ENCODE data around the gene CERS5.

CERS5 gene

DNA sequence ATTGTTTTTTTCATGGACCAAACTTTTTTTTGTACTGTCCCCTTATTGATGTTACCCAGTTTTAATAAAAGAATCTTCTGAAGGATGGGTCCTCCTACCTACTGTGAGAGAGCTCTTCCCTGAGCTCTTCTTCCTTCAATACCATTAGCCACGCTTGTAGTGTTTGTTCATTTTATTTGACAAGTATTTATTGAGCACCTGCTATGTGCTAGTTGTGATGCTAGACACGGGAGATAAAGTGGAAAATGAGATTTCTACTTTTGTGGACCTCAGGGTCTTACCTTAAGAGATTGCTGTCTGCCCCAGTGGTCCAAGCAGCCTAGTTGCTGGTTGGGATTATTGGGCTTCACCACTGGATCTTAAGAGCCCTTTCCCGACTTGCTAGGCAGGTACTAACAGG, 66.6 kb downstream of the CERS5 start:
- H3K27ac ChIP-seq (ENCODE audit: low read depth, low read length) = no peak overlapping the region
- H3K4me1 ChIP-seq (ENCODE audit: control insufficient read depth in 1 of 2, insufficient read depth in 2 of 2, low read length in 2 of 2) = peaks cover 23 to 34% of the 10 kb centered on the region in 2 donors
- H3K27me3 ChIP-seq (ENCODE audit: control insufficient read depth in 1 of 2, insufficient read depth in 2 of 2, low read length in 2 of 2) = no peaks in the 10 kb centered on the region
- no peaks in the 10 kb centered on the region for H3K9me3 ChIP-seq (ENCODE audit: control insufficient read depth in 1 of 2, low read length in 2 of 2)
- peaks cover 29 to 45% of the 10 kb centered on the region in 2 donors for H3K36me3 ChIP-seq (ENCODE audit: control insufficient read depth in 1 of 2, insufficient read depth in 2 of 2, low read length in 2 of 2)
- no peak overlapping the region for H3K4me3 ChIP-seq (ENCODE audit: low read depth in 1 of 2, low read length in 2 of 2)
- no peak overlapping the region for H3K9ac ChIP-seq (ENCODE audit: low read depth in 1 of 2, low read length in 2 of 2)

- Histone ChIP-seq H3K4me1 (ENCODE audit: control insufficient read depth in 1 of 2, insufficient read depth in 2 of 2, low read length in 2 of 2) (peaks cover 15 to 23% of the 10 kb centered on the region in 2 donors), H3K9me3 (ENCODE audit: control insufficient read depth in 1 of 2, low read length in 2 of 2) (no peaks in the 10 kb centered on the region), H3K27me3 (ENCODE audit: control insufficient read depth in 1 of 2, insufficient read depth in 2 of 2, low read length in 2 of 2) (no peaks in the 10 kb centered on the region), H3K36me3 (ENCODE audit: control insufficient read depth in 1 of 2, insufficient read depth in 2 of 2, low read length in 2 of 2) (peaks cover 33 to 56% of the 10 kb centered on the region in 2 donors), H3K27ac (ENCODE audit: low read depth, low read length) (no peak overlapping the region), H3K9ac (ENCODE audit: low read depth in 1 of 2, low read length in 2 of 2) (no peak overlapping the region), H3K4me3 (ENCODE audit: low read depth in 1 of 2, low read length in 2 of 2) (no peak overlapping the region)
These were observed 67.7 kb downstream of the CERS5 start for GRCh38 chr12:50099302-50100008.

DNA sequence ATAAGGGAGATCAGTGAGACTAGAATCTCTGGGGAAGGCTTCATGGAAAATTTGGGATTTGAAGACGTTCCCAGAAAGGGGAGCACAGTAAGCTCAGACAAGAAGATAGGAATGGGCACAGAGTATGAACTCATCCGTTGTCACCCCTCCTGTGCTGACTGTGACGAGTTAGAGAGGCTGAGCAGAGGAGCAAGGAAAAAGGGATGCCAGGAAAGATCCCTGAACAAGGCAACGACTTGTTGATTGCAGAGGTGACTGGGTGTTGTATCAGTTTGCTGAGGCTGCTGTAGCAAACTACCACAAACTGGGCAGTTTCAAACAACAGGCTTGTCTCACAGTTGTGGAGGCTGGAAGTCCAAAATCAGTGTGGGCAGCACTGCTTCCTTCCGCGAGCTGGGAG, 69.2 kb downstream of the CERS5 start:
- no peaks in the 10 kb centered on the region for H3K27me3 ChIP-seq (ENCODE audit: control insufficient read depth in 1 of 2, insufficient read depth in 2 of 2, low read length in 2 of 2)
- H3K4me3 ChIP-seq (ENCODE audit: low read depth in 1 of 2, low read length in 2 of 2) = no peak overlapping the region
- peaks cover 37 to 68% of the 10 kb centered on the region in 2 donors for H3K36me3 ChIP-seq (ENCODE audit: control insufficient read depth in 1 of 2, insufficient read depth in 2 of 2, low read length in 2 of 2)
- no peak overlapping the region for H3K9ac ChIP-seq (ENCODE audit: low read depth in 1 of 2, low read length in 2 of 2)
- peaks cover 5 to 13% of the 10 kb centered on the region in 2 donors for H3K4me1 ChIP-seq (ENCODE audit: control insufficient read depth in 1 of 2, insufficient read depth in 2 of 2, low read length in 2 of 2)
- no peaks in the 10 kb centered on the region for H3K9me3 ChIP-seq (ENCODE audit: control insufficient read depth in 1 of 2, low read length in 2 of 2)
- H3K27ac ChIP-seq (ENCODE audit: low read depth, low read length) = no peak overlapping the region

DNA sequence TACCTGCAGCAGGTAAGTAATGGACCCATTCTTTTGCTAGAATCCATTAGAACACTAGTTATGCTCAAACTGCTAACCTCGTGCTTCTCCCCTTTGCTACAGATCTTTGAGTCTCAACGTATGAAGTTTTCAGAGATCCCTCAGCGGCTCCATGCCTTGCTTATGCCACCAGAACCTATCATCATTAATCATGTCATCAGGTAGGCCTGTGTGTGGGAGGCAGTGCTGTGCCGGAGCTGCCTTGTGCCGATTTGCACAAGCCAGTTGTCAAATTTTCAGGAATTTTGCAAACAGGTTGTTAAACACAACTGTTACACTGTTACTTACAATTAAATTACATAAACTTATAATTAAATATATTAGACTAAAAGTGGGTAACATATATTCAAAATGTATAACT, 76.8 kb downstream of the CERS5 start:
- Histone ChIP-seq H3K4me1 (ENCODE audit: control insufficient read depth in 1 of 2, insufficient read depth in 2 of 2, low read length in 2 of 2) (peaks cover 7 to 12% of the 10 kb centered on the region in 2 donors), H3K9me3 (ENCODE audit: control insufficient read depth in 1 of 2, low read length in 2 of 2) (no peaks in the 10 kb centered on the region), H3K36me3 (ENCODE audit: control insufficient read depth in 1 of 2, insufficient read depth in 2 of 2, low read length in 2 of 2) (peaks cover 33 to 78% of the 10 kb centered on the region in 2 donors), H3K27me3 (ENCODE audit: control insufficient read depth in 1 of 2, insufficient read depth in 2 of 2, low read length in 2 of 2) (no peaks in the 10 kb centered on the region), H3K27ac (ENCODE audit: low read depth, low read length) (no peak overlapping the region), H3K4me3 (ENCODE audit: low read depth in 1 of 2, low read length in 2 of 2) (no peak overlapping the region), H3K9ac (ENCODE audit: low read depth in 1 of 2, low read length in 2 of 2) (no peak overlapping the region)

DNA sequence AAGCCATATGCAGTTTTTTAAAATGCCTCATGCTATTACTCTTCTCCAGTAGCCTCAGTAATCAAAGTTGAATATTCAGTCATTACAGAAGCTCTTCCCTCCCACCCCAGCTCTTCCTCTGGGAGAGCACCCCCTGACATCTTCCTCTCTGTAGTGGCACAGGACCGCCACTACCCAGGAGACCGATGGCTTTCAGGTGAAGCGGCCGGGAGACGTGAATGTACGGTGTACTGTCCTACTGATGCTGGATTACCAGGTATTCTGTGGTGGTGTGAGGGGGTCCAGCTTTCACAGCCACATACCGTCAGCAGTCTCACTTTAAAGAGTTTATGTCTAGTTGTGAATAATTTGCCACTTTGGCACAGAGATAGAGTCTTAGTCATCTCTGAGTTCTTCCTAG, 77.4 kb downstream of the CERS5 start:
- peaks cover 33 to 71% of the 10 kb centered on the region in 2 donors for H3K36me3 ChIP-seq (ENCODE audit: control insufficient read depth in 1 of 2, insufficient read depth in 2 of 2, low read length in 2 of 2)
- peaks cover 7 to 12% of the 10 kb centered on the region in 2 donors for H3K4me1 ChIP-seq (ENCODE audit: control insufficient read depth in 1 of 2, insufficient read depth in 2 of 2, low read length in 2 of 2)
- no peaks in the 10 kb centered on the region for H3K27me3 ChIP-seq (ENCODE audit: control insufficient read depth in 1 of 2, insufficient read depth in 2 of 2, low read length in 2 of 2)
- H3K9me3 ChIP-seq (ENCODE audit: control insufficient read depth in 1 of 2, low read length in 2 of 2) = no peaks in the 10 kb centered on the region
- H3K27ac ChIP-seq (ENCODE audit: low read depth, low read length) = no peak overlapping the region
- H3K9ac ChIP-seq (ENCODE audit: low read depth in 1 of 2, low read length in 2 of 2) = no peak overlapping the region
- no peak overlapping the region for H3K4me3 ChIP-seq (ENCODE audit: low read depth in 1 of 2, low read length in 2 of 2)

GRCh38 chr12:50088577-50089335, 78.4 kb downstream of the CERS5 start:
- Histone ChIP-seq H3K36me3 (ENCODE audit: control insufficient read depth in 1 of 2, insufficient read depth in 2 of 2, low read length in 2 of 2) (peaks cover 27 to 61% of the 10 kb centered on the region in 2 donors), H3K9me3 (ENCODE audit: control insufficient read depth in 1 of 2, low read length in 2 of 2) (no peaks in the 10 kb centered on the region), H3K4me3 (ENCODE audit: low read depth in 1 of 2, low read length in 2 of 2) (no peak overlapping the region), H3K27ac (ENCODE audit: low read depth, low read length) (no peak overlapping the region), H3K4me1 (ENCODE audit: control insufficient read depth in 1 of 2, insufficient read depth in 2 of 2, low read length in 2 of 2) (peaks cover 11 to 12% of the 10 kb centered on the region in 2 donors), H3K9ac (ENCODE audit: low read depth in 1 of 2, low read length in 2 of 2) (no peak overlapping the region), H3K27me3 (ENCODE audit: control insufficient read depth in 1 of 2, insufficient read depth in 2 of 2, low read length in 2 of 2) (no peaks in the 10 kb centered on the region)

GRCh38 chr12:50087995-50088394, 79.2 kb downstream of the CERS5 start:
- H3K36me3 ChIP-seq (ENCODE audit: control insufficient read depth in 1 of 2, insufficient read depth in 2 of 2, low read length in 2 of 2) = peaks cover 27 to 56% of the 10 kb centered on the region in 2 donors
- H3K4me1 ChIP-seq (ENCODE audit: control insufficient read depth in 1 of 2, insufficient read depth in 2 of 2, low read length in 2 of 2) = peaks cover 12 to 19% of the 10 kb centered on the region in 2 donors
- no peak overlapping the region for H3K9ac ChIP-seq (ENCODE audit: low read depth in 1 of 2, low read length in 2 of 2)
- no peaks in the 10 kb centered on the region for H3K27me3 ChIP-seq (ENCODE audit: control insufficient read depth in 1 of 2, insufficient read depth in 2 of 2, low read length in 2 of 2)
- no peak overlapping the region for H3K27ac ChIP-seq (ENCODE audit: low read depth, low read length)
- H3K9me3 ChIP-seq (ENCODE audit: control insufficient read depth in 1 of 2, low read length in 2 of 2) = no peaks in the 10 kb centered on the region
- H3K4me3 ChIP-seq (ENCODE audit: low read depth in 1 of 2, low read length in 2 of 2) = no peak overlapping the region

- H3K4me1 ChIP-seq (ENCODE audit: control insufficient read depth in 1 of 2, insufficient read depth in 2 of 2, low read length in 2 of 2) = peaks cover 19 to 28% of the 10 kb centered on the region in 2 donors
- H3K9me3 ChIP-seq (ENCODE audit: control insufficient read depth in 1 of 2, low read length in 2 of 2) = no peaks in the 10 kb centered on the region
- H3K9ac ChIP-seq (ENCODE audit: low read depth in 1 of 2, low read length in 2 of 2) = no peak overlapping the region
- no peak overlapping the region for H3K4me3 ChIP-seq (ENCODE audit: low read depth in 1 of 2, low read length in 2 of 2)
- H3K36me3 ChIP-seq (ENCODE audit: control insufficient read depth in 1 of 2, insufficient read depth in 2 of 2, low read length in 2 of 2) = peaks cover 27 to 51% of the 10 kb centered on the region in 2 donors
- no peaks in the 10 kb centered on the region for H3K27me3 ChIP-seq (ENCODE audit: control insufficient read depth in 1 of 2, insufficient read depth in 2 of 2, low read length in 2 of 2)
- H3K27ac ChIP-seq (ENCODE audit: low read depth, low read length) = no peak overlapping the region
These were observed 80.0 kb downstream of the CERS5 start for GRCh38 chr12:50087151-50087550.

DNA sequence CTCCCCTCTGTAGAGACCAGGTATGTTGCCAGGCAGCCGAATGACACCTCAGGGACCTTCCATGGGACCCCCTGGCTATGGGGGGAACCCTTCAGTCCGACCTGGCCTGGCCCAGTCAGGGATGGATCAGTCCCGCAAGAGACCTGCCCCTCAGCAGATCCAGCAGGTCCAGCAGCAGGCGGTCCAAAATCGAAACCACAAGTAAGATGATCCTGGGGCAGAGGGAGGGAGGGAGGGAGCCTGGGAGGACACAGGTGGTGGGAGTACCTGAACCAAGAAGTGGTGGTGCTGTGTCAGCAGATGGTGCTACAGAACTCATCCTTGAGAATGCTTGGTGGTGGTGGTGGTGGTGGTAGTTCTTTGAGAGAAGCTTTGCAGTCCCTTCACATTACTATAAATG, 81.0 kb downstream of the CERS5 start:
- Histone ChIP-seq H3K4me1 (ENCODE audit: control insufficient read depth in 1 of 2, insufficient read depth in 2 of 2, low read length in 2 of 2) (peaks cover 23 to 32% of the 10 kb centered on the region in 2 donors), H3K27ac (ENCODE audit: low read depth, low read length) (no peak overlapping the region), H3K27me3 (ENCODE audit: control insufficient read depth in 1 of 2, insufficient read depth in 2 of 2, low read length in 2 of 2) (no peaks in the 10 kb centered on the region), H3K9me3 (ENCODE audit: control insufficient read depth in 1 of 2, low read length in 2 of 2) (no peaks in the 10 kb centered on the region), H3K4me3 (ENCODE audit: low read depth in 1 of 2, low read length in 2 of 2) (peak overlapping the region; percentile 77 to 93), H3K9ac (ENCODE audit: low read depth in 1 of 2, low read length in 2 of 2) (peak overlapping the region; percentile 67 to 69), H3K36me3 (ENCODE audit: control insufficient read depth in 1 of 2, insufficient read depth in 2 of 2, low read length in 2 of 2) (peaks cover 23 to 41% of the 10 kb centered on the region in 2 donors)

DNA sequence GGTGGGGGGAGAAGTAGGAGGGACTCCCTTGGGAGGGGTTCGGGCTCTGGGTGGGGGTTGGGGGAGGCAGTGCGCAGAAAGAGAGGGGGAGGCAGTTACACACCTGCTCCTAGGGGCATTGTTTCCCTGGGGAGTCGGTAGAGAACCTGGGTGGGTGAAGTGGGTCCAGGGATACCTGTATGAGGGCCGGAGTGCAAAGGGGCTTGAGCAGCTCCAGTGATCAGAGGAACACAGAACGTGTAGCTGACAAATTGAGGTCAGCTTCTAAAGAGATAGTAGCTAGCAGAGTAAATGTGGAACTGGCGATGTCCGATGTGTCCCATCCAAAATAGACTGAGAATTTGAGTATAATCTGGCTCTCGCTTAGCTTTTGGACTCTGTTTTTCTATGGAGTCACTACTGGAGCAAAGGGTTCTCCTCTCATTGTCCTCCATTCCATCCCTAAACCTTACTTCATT, 81.5 kb downstream of the CERS5 start:
- Histone ChIP-seq H3K27me3 (ENCODE audit: control insufficient read depth in 1 of 2, insufficient read depth in 2 of 2, low read length in 2 of 2) (no peaks in the 10 kb centered on the region), H3K9ac (ENCODE audit: low read depth in 1 of 2, low read length in 2 of 2) (peak overlapping the region; percentile 67 to 69), H3K27ac (ENCODE audit: low read depth, low read length) (peak overlapping the region; percentile 59), H3K4me3 (ENCODE audit: low read depth in 1 of 2, low read length in 2 of 2) (peak overlapping the region; percentile 77 to 93), H3K4me1 (ENCODE audit: control insufficient read depth in 1 of 2, insufficient read depth in 2 of 2, low read length in 2 of 2) (peaks cover 23 to 32% of the 10 kb centered on the region in 2 donors), H3K9me3 (ENCODE audit: control insufficient read depth in 1 of 2, low read length in 2 of 2) (no peaks in the 10 kb centered on the region), H3K36me3 (ENCODE audit: control insufficient read depth in 1 of 2, insufficient read depth in 2 of 2, low read length in 2 of 2) (peaks cover 23 to 38% of the 10 kb centered on the region in 2 donors)
